Midbrain (tissue), 1 donor: ENCODE data around the gene OAT.
"Not testable (repeated sequence)": the region's sequence is repeated elsewhere in the genome, so short reads cannot be mapped to it uniquely, and the experiment has no call there.

Experiments
- DNase-seq: peaks from one replicate; lab custom pipeline; 2025; lab: John Stamatoyannopoulos, UW

The OAT gene

DNA sequence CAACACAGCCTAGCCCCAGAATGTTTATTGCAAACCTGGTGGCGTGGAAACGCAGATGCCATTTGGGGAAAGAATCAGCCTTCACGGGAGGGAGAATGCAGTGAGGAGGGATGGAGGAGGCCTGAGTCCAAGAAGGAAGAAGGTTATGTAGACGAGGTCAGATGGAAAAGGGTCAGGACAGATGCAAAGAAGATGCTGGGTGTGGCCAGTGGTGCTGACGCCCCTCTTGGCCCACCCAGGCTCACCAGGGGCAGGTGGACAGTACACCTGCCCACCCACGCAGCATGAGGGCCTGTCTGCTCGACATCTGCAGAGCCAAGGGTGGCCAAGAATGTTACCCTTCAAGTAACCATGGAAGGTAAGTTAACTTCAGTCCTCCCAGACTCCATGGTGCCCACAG lies 40.5 kb downstream of the OAT start:
- no peak for DNase-seq

DNA sequence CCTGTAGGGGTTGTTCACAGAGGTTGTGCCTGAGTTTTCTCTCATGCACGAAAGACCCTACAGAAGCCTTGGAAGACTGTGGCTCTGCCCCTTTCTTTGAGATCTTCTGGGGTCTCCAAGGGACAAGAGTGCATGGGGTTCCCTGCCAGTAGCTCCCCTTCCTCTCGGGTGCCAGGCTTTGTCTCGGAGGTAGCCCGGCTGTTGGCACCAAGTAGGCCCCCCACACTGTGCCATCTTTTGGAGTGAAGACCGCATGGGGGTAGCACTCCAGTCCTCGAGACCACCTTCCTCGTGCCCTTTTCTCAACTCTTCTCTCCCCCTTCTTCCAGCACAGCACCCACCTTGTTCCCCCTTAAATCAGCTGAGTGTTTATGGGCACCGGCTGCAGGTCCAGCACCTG lies 41.6 kb downstream of the OAT start:
- no peak for DNase-seq

DNA sequence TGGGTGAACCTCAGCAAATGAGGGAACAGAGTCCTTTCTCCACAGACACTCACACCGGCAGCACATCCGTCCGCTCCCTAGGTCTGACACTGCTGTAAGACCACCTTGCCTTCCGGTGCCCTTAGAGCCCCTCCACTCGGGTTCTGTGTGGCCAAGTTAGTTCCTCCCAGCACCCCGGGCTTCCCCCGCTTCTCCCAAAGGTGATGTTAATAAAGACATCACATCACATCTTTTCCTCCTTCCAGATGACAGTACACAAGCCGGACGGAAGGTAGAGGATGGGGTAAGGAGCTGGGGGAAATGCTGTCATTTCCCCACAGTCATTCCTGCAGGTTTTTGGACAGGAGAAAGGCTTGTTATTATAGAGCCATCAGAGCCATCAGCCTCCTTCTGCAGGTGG lies 42.3 kb downstream of the OAT start:
- no peak for DNase-seq

DNA sequence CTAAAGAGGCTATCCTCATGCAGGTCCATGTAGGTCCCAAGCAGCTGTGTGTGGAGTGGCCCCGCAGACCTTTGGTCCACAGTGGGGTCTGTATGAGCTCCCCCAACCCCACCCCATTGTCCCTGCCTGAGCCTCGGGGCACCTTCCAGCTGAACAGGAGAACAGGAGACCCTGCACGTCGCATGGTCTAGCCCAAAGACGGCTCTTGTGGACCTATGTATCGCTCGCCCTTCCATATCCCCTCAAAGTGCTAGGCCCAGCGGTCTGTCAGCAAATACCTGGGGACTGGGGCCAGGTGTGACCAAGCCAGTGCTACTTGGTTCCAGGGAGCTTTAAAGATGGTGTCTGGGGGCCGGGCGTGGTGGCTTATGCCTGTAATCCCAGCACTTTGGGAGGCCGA lies 43.0 kb downstream of the OAT start:
- DNase-seq: no peak

DNA sequence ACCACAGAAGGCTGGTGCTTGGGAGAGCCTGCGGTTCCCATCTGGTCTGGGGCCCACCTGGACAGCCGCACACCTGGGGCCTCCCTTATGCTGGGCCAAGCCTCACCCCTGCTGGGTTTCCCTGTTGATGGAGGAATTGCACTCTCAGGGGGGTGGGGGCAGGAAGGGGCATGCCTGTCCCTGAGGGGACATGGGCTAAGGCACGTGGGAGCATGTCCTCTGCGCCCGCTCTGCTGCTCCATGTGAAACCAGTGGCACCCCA lies 43.4 kb downstream of the OAT start:
- no peak for DNase-seq

DNA sequence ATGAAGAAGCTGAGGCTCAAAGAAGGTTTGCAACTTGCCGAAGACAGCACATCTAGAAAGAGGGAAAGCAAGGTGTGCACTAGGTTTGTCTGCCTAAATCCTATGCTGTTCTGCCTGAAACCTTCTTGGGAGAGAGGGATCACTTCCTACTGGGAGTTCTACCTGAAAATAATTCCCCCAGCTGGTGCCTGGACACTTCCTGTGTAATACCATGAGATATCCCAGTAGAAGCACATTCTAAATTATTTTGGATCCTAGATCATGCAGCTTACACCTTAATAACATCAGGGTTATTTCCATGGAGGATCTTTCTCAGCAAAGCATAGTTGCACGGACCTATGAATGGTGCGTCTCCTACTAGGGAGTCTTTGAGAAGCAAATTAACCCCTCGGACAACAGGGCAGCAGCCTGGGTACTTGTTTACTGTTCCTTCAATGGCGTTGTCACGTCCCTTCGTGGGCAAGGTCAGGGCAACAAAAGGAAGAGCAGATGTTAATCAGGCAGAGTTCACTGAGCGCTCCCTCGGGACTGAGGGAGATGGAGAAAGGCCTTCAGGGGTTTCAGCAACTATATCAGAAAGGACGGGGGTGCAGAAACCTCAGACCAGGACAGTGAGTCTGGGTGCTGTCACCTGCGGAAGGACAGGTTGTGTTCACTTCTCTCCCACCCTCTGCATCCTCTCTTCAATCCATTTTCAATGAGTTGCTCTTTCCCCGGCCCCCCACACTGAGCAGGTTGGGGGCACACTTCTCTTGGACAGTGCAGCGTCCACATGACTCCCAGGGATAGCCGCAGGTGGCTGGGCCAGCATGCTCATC lies 44.0 kb downstream of the OAT start:
- DNase-seq: no peak

DNA sequence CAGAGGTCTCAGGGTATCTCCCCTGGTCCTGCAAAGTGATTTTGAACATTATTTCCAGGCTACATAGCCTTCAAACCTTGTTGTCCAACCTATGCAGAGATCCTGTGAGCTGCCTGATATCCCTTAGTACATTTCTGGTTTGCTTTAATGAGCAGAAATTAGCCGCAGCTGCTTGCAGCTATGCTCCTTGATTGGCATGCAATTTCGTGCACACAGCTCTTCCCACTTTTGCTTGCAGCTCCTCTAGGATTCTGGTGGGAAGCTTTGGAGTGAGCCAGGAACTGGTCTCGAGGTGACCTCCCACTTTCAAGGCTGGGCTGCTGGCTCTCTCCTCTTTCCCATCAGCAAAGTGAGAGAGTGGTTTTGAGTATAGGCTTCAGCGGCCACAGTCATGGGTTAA lies 45.8 kb downstream of the OAT start:
- no peak for DNase-seq

DNA sequence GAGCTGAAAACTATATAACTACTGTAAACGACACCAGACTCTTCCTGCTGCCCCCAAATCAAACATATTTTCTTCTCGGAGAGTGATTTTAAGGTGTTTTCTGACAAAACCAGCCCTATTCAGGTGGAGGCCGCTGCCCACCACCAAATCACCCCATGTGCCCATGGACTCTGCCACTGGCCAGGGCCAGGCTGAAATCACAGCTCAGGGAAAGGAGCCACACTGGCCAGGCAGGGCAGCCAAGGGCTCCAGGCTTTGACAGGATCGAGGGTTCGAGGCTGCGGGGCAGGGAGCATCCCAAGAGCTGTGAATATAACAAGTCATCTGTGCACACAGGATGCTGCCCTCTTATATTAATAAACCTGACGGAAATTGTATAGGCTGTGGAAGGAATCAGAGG lies 48.3 kb downstream of the OAT start:
- DNase-seq: no peak

DNA sequence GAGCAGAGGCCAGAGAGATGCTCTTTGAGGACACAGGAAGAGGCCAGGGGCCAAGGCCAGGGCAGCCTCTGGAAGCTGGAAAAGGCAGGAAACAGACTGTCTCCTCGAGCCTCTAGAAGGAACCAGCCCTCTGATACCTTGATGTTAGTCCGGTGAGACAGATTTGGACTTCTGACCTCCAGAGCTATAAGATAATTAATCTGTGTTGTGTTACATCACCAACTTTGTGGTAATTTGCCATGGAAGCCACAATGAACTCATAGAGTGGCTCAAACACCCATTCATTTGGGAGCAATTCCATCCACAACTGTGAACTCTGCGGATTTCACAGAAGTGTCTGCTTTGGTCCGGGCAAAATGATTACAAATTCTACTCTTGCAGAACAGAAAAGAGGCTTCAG lies 48.7 kb downstream of the OAT start:
- no peak for DNase-seq

DNA sequence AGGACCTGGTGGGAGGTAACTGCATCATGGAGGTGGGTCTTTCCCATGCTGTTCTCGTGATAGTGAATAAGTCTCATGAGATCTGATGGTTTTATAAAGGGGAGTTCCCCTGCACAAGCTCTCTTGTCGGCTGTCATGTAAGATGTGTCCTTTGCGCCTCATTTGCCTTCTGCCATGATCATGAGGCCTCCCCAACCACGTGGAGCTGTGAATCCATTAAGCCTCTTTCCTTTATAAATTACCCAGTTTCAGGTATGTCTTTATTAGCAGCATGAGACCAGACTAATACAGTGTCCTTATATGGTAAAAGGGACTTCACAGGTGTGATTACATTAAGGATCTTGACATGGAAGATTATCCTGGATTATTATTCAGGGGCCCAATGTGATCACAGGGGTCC lies 49.2 kb downstream of the OAT start:
- not testable (repeated sequence) for DNase-seq

DNA sequence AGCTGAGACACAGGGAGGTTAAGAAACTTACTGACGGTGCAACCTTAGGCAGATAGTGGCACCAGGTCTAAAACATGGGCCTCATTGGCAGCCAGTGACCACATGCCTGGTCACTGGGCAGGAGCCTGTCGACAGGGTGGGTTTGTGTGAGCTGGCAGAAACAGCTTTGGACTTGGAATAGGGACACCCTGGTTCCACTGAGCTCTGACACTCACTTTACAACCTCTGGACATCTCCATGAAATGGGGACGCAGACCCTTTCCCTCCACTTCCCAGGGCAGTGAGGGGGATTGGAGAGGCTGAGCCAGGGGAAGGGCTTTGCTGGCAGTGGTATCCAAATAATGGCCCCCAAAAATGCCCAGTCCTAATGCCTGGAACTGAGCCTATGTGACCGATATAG lies 49.7 kb downstream of the OAT start:
- no peak for DNase-seq

DNA sequence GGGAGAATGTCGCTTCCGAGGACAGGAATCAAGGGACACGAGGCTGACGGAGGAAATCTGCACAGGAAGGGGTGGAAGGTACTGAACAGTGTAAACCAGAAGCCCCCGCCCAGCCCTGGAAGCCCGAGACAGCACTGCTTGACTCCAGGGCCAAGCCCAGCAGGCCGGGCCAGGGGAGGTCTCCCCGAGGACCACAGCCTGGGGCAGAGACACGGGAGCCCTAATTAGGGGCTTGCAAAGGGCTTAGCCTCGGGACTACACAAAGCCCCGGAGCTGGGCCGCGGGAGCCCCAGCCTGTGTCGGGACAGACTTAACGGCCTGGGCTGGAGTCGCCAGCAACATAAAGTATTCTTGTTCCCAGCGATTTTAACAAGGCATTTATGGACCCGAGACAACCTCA lies 50.8 kb downstream of the OAT start:
- no peak for DNase-seq

DNA sequence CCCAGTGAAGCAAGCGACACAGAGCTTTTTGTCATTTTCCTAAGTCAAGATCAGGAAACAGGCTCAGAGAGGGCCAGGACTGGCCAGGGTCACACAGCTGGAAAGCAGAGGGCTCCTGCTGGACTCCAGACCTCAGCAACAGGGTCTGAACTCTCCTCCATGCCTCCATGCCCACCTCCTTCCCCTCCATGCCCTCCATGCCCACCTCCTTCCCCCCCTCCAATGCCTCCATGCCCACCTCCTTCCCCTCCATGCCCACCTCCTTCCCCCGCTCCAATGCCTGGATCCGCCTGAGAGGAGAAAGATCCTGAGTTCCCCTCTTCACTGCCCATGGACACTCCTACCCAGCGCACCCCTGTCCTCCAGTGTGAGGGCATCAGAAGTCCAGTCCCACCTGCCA lies 51.3 kb downstream of the OAT start:
- DNase-seq: no peak

DNA sequence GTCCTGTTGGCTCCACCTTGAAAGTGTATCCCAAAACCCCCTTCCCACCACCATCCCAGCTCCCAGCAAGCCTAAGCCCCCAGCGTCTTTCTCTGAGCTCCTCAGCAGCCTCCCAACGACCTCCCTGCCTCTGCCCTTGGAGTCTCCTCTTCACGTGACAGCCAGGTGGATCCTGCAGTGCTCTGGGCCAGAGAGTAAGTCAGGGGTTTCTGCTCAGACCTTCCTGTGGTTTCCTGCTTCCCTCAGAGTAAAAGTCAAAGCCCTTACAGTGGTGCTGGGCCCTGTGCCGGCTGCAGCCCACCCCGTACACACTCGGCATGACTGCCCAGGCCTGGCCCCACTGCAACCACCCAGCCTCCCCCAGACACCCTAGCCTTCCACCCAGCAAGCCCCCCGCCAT lies 51.9 kb downstream of the OAT start:
- DNase-seq: no peak

DNA sequence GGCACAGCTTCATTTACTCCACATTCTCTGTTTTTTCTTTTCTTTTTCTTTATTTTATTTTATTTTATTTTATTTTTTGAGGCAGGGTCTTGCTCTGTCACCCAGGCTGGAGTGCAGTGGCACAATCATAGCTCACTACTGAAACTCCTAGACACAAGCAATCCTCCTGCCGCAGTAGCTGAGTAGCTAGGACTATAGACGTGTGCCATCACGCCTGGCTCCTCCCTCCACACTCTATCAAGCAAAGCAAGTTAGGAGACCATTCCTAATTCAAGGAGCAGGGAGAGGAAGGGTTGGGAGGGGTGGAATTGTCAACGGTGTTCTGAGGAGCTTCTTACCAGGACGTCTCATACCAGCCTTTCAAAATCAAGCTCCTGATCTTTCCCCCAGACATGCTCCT lies 52.4 kb downstream of the OAT start:
- DNase-seq: no peak

DNA sequence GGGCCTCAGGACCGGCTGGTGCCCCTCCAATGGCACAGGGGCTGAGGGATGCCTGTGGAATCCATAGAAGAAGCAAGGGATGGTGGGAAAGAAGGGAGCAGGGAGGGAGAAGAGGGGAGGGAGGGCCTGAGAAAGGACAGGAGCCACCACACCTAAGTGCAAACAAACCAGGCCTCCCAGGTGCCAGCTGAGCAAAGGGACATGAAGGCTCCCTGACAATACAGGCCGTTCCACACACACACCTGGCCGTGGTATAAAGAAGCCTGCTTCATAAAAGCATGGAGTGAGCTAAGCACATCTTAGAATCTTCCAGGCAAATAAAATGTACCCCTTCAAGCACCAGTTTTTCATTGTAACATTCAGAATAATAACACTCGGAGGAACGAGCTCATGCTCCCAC lies 54.0 kb downstream of the OAT start:
- no peak for DNase-seq

DNA sequence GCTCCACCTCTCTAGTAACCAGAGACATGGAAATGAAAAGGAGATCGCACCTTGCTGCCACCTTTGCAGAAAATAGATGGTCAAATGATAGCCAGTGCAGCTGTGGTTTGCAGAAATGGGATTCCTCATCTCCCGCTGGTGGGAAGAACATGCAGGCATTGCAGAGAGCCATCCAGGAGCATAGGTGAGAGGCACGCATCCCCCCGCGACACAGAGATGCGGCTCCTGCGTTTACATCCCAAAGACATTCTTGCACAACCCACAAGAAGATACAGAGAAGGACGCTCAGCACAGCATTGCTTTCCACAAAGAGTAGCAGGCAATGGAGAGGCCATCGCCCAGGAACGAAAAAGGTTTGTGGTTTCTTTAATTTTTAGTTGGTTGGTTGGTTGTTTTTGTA lies 56.2 kb downstream of the OAT start:
- no peak for DNase-seq

DNA sequence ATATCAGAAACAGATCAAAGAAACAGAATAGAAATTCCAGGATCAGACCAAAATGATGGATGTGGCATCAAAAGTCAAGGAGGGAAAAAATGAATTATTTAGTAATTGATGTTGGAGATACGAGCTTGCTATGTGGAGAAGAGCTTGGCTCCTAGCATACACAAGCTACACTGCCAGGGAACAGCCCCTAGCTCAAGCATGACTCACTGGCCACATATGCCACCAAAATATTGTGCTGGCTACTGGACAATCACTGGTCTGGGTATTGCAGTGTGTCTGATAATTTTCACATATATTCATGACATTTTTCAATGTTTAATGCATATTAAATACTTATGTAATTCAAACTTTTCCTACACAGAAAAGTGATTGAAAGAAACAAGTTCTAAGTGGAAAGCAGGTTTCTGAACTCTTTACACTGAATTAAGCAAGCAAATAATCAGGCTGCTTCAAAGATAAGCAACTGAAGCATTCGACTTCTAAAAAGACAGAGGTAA lies 59.3 kb downstream of the OAT start:
- no peak for DNase-seq

DNA sequence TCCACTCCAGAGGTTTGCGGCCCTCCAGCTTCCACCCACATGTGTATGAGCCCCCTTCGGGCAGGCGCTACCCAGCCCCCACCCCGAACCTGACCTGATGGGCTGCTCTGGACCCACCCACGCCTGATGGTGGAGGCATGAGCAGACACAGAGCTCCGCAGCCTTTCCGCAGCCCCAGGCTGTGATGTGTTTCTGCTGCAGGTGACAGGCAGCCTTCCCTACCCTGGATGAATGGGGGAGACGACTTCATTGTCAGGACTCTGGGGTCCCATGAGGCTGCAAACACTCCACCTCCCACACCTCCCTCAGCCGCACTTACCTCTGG lies 61.2 kb downstream of the OAT start:
- DNase-seq: no peak

DNA sequence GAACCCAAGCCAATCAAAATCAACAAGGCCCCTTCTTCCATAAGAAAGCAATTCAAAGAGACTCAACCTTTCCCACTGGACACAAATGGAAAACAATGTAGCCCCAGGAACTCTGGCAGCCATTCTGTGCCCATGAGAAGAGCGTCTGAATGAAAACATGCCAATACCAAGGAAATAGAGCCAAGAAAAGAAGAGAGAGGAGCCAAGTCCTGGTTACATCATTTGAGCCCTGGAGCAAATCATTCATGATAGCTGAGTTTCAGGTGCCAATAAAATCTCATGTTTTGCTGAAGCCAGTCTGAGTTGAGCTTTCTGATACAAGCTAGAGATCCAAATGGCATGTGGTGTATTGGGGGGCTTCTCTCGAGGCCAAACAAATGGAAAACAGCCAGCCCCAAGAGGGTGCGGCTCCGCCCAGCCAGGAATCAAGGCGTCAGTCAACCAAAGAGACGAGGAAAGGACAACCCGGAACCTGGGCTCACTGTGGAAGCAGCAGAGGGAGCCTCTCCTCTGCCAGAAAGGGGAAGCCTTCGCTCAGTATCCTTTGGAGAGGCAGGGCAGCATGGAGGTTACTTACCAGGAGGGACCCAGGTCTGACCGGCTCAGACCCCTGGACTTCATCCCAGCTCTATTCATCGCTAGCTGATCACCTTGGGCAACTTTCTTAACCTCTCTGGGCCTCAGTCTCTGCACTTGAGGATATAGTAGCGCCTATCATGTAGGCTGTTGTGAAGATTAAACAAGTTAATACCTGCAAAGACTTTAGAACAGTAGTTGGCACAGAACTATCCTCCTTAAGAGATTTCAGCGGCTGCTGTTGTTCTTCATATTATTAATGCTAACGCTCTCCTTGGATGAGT lies 61.8 kb downstream of the OAT start:
- DNase-seq: no peak

DNA sequence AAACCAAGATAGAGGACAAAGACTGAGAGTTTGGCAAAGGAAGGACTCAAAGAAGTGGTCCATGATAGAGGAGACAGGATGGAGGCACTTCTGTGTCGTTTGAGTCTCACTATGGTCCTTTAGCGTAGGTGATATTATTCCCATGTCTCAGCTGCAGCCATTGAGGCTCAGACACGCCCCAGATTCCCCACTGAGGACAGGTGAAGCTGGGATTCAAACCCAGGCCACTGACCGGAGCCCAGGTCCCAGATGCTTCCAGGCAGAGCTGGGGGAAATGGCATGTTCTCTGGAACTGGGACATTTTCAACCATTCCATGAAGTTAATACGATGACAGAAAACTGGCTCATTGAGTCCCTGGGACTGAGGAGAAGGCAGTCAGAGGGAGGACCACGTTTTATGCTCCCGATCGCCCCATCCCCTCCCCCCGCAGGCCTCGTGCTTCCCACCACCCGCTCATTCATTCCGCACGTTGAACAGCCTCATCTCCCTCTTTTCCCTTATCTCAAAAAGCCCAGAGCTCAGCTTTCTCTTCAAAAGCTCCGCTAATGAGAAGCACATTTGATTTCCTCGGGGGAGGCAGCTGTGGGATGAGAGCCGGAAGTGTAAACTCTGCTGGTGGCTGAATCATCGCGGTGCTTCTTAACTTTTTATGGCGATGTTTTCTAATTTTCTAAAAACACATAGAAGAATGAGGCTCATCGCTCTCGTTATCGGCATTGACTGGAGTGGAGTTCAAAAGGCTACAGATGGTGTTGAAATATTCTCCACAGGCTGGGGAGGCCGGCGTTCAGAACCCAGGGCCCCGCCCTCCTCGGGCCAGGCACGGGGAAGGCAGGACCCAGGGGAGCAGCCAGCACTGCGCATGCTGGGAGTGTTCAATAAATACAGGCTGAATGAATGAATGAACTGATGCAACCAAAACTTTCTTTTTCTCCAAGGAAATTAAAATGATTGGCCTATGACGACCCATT lies 64.0 kb downstream of the OAT start:
- DNase-seq: no peak

DNA sequence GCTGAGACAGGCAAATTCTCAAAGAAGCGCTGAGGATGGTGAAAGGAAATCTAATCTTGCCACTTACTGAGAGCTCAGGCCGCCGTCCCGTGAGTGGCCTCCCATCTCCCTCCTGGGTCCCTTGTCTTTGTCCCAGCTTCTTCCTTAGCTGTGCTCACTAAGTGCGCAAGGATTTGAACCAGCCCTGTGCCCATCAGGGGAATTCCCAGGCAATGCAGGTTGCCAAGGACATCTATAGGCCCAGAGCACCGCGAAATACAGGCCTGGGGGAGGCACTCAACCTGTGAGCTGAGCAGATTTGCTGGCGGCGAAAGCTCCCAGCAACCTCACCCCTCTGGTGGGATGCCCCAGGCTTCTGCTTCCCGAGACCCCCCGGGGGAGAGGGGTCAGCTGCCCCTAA lies 64.8 kb downstream of the OAT start:
- DNase-seq: no peak
